ENCODE measurements around the gene KPNB1.

- TF ChIP-seq CTCF (IDR thresholded peaks at IDR 0.05) (no peak), POLR2A (IDR thresholded peaks at IDR 0.05) (no peak)
Observed at GRCh38 chr17:47735139-47735464, 85.4 kb downstream of the KPNB1 start.

Measured in uterus (tissue), 2 donors.